ENCODE measurements around the gene ZBTB42.

The ZBTB42 gene

GRCh38 chr14:104841730-104842129 is 40.8 kb downstream of the ZBTB42 start:
- no peaks in the 10 kb centered on the region for H3K9me3 ChIP-seq (ENCODE audit: severe bottlenecking)
- no peak for DNase-seq (ENCODE audit: low spot score)
- no peak overlapping the region for H3K27ac ChIP-seq (ENCODE audit: poor library complexity, severe bottlenecking)
- H3K4me1 ChIP-seq (ENCODE audit: insufficient read depth, poor library complexity, severe bottlenecking), result no peaks in the 10 kb centered on the region
- no peak for ATAC-seq (ENCODE audit: low read depth)
- H3K36me3 ChIP-seq (ENCODE audit: low read depth), result no peaks in the 10 kb centered on the region
- no peak for TF ChIP-seq CTCF (IDR thresholded peaks at IDR 0.05; ENCODE audit: poor library complexity, severe bottlenecking)
- H3K4me3 ChIP-seq (ENCODE audit: severe bottlenecking), result no peak overlapping the region
- H3K27me3 ChIP-seq (ENCODE audit: insufficient read depth, poor library complexity, severe bottlenecking), result peaks cover 88% of the 10 kb centered on the region

GRCh38 chr14:104843006-104843405 is 42.1 kb downstream of the ZBTB42 start:
- peaks cover 87% of the 10 kb centered on the region for H3K27me3 ChIP-seq (ENCODE audit: insufficient read depth, poor library complexity, severe bottlenecking)
- H3K4me1 ChIP-seq (ENCODE audit: insufficient read depth, poor library complexity, severe bottlenecking), result no peaks in the 10 kb centered on the region
- ATAC-seq (ENCODE audit: low read depth) (no peak), DNase-seq (ENCODE audit: low spot score) (peak; percentile 66)
- no peak overlapping the region for H3K27ac ChIP-seq (ENCODE audit: poor library complexity, severe bottlenecking)
- H3K36me3 ChIP-seq (ENCODE audit: low read depth), result no peaks in the 10 kb centered on the region
- H3K9me3 ChIP-seq (ENCODE audit: severe bottlenecking), result no peaks in the 10 kb centered on the region
- TF ChIP-seq CTCF (IDR thresholded peaks at IDR 0.05; ENCODE audit: poor library complexity, severe bottlenecking), result no peak
- H3K4me3 ChIP-seq (ENCODE audit: severe bottlenecking), result no peak overlapping the region

- Histone ChIP-seq H3K36me3 (ENCODE audit: low read depth) (no peaks in the 10 kb centered on the region), H3K4me3 (ENCODE audit: severe bottlenecking) (no peak overlapping the region), H3K27me3 (ENCODE audit: insufficient read depth, poor library complexity, severe bottlenecking) (peaks cover 81% of the 10 kb centered on the region), H3K4me1 (ENCODE audit: insufficient read depth, poor library complexity, severe bottlenecking) (no peaks in the 10 kb centered on the region), H3K27ac (ENCODE audit: poor library complexity, severe bottlenecking) (no peak overlapping the region), H3K9me3 (ENCODE audit: severe bottlenecking) (no peaks in the 10 kb centered on the region)
- TF ChIP-seq CTCF (IDR thresholded peaks at IDR 0.05; ENCODE audit: poor library complexity, severe bottlenecking), result no peak
- DNase-seq (ENCODE audit: low spot score), result peak; percentile 65
- peak; percentile 56 for ATAC-seq (ENCODE audit: low read depth)
Measured at GRCh38 chr14:104843442-104844305, 42.8 kb downstream of the ZBTB42 start.

- no peak for TF ChIP-seq CTCF (IDR thresholded peaks at IDR 0.05; ENCODE audit: poor library complexity, severe bottlenecking)
- peak; percentile 69 for DNase-seq (ENCODE audit: low spot score)
- Histone ChIP-seq H3K4me1 (ENCODE audit: insufficient read depth, poor library complexity, severe bottlenecking) (no peaks in the 10 kb centered on the region), H3K27me3 (ENCODE audit: insufficient read depth, poor library complexity, severe bottlenecking) (peaks cover 75% of the 10 kb centered on the region), H3K27ac (ENCODE audit: poor library complexity, severe bottlenecking) (no peak overlapping the region), H3K9me3 (ENCODE audit: severe bottlenecking) (no peaks in the 10 kb centered on the region), H3K36me3 (ENCODE audit: low read depth) (no peaks in the 10 kb centered on the region), H3K4me3 (ENCODE audit: severe bottlenecking) (no peak overlapping the region)
- ATAC-seq (ENCODE audit: low read depth), result no peak
Measured at GRCh38 chr14:104844306-104845032, 43.6 kb downstream of the ZBTB42 start.
